GM12873 (cell line): Measurements from ENCODE around the gene CD55.

Experiments used
- TF ChIP-seq, protein P1 (sequence below): IDR thresholded peaks from 2 replicates; pipeline ENCODE4 v1.5.1; 2012; ENCODE audit warnings: low read depth, mild to moderate bottlenecking, moderate library complexity, low read length, control low read depth; ENCODE audit not compliant: insufficient read depth; ENCODE audit errors: missing control alignments

Gene CD55

DNA sequence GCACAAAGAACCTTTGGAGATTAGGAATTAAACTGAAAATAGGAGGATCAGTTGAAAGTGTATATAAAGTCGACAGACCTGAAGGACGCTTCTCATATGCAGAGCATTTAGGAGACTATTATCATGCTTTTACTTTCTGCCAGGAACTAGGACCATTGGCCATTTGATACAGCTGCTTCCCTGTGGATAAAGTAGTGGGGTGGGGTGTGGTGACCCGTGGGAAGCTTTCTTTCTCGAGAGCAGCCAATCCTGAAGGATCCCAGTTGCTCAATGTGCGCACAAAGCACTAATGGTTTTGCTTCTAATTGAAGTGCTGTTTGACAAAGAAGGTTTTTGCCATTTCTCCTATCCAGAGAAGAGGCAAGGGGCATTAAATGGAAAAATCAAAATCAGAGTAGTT lies 14.9 kb upstream of the CD55 start:
- TF ChIP-seq, protein P1, sequence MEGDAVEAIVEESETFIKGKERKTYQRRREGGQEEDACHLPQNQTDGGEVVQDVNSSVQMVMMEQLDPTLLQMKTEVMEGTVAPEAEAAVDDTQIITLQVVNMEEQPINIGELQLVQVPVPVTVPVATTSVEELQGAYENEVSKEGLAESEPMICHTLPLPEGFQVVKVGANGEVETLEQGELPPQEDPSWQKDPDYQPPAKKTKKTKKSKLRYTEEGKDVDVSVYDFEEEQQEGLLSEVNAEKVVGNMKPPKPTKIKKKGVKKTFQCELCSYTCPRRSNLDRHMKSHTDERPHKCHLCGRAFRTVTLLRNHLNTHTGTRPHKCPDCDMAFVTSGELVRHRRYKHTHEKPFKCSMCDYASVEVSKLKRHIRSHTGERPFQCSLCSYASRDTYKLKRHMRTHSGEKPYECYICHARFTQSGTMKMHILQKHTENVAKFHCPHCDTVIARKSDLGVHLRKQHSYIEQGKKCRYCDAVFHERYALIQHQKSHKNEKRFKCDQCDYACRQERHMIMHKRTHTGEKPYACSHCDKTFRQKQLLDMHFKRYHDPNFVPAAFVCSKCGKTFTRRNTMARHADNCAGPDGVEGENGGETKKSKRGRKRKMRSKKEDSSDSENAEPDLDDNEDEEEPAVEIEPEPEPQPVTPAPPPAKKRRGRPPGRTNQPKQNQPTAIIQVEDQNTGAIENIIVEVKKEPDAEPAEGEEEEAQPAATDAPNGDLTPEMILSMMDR = no peak

DNA sequence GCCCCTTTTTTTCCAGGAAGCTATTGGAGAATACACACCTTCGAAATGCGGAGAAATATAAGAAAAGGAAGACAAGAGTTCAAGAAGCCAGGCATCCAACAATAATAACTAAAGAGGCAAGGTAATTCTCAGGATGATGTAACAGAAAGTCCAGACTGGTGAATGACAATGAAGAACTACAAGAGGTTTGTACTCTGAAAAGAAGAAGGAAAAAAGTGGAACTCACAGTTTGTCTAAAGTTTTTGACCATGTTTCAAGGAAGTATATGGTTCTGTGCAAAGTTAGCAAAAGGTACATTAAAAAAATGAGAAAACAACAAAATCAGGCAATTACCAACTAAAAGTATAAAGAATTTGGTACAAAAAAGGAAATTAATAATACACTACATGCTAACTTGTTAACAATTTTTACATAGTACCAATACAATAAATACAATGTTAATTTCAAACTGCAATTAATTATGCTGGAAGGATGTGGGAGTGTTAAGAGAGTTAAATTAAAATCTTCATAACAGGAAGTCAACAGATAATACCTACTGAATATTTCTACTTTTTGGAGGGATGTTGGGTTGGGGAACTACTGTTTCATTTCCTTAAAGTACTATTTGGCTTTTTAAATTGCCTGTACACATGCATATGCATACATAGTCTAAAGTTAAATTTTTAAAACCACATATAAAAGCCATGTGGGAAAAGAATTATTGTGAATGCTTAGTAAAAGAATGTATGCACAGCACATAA lies 12.9 kb upstream of the CD55 start:
- TF ChIP-seq, protein P1 = no peak

DNA sequence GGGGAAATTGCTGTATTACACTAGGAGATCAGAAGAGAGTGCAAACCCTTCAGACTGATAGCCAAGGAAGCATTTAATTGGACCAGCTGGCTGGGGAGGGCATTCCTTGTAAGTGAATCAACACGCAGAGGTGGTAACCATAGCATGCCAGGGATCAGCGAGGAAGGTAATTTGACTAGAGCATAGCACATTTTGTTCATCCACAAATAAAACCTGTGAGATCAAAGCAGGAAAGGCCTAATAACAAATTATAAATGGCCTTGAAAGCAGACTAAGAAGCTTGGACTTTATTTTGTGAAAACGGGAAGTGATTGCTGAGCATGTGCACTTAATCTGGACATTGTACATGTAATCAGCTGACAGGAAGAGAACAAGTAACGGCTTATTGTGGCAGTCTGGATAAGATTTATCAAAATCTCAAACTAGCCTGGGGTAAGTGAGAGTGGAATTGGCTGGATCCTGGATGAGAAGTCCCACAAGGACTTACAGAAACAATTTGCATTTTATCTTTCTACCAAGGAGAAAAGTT lies 11.7 kb upstream of the CD55 start:
- TF ChIP-seq, protein P1 = no peak

DNA sequence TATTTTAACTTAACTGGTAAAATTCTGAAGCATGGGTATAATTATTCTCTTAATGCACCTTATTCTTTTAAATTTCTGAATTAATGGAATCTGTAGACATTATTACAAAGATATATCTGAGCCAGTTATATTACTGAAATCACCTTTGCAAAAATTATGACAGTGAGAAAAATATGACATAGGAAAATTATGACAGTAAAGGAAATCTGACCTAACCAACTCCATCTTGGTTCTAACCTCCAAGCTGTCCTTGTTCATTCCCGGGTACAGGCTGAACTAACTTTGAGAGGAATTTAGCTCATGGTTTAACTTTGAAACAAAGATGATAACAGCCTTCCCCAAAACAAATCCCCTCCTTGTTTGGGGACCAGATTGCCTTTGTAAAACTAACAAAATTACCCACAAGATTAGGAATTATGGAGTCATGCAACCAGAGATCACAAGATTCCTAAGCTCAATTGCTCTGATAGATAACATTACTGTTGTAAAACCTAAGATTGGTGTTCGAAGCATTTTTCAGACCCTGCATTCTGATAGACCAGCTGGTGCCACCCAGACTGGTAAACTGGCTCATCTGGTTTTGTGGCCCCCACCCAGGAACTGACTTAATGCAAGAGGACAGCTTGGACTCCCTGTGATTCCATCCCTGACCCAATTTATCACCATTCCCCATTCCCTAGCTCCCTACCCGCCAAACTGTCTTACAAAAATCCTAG lies 9.4 kb upstream of the CD55 start:
- TF ChIP-seq, protein P1 = no peak

DNA sequence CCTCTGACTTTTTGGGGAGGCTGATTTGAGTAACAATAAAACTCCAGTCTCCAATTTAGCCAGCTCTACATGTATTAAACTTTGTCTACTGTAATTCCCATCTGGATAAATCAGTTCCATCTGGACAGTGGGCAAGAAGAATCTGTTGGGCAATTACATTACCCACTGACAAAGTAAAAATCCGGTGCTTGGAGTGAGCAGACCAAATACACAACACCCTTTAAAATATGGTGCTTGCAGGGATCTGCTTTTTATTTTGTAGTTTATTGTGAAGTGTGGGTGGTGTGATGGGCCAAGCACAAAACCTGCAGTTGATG lies 8.9 kb upstream of the CD55 start:
- TF ChIP-seq, protein P1 = no peak

DNA sequence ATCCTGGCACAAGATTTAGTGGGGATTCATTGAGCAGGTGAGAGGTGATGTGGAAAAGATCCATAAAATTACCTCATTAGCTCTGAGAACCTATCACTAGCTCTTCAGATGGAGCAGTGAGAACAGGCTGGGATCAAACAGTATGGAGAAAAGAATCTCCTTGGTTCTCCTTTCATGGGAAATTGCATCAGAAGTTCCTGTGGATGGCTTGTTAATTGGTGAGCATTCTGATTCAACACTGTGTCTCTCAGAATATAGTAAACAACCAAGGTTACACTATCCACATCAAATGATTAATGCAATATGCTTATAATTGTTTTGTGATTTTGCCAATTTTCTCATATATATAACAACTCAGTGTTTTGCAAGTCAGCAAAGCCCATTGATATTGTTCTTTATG lies 8.3 kb upstream of the CD55 start:
- TF ChIP-seq, protein P1 = no peak

DNA sequence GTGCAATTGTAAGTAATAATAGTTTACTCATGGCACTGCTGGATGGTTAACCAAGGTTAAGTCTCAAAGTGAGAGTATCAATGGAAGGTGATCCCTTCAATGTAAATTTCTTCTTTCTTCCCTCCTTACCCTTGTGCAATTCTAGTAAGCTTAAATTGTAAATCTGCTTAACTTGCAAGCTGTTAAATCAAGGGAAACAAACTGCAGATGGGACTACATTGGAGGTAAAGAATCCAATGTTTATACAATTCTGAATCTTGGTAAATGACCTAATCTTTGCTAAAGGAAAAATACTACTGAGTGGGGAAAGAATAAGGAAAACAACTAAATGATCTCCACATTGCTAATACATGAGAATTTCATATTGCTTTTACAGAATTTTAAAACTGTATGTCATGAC lies 6.7 kb upstream of the CD55 start:
- TF ChIP-seq, protein P1 = no peak
